ENCODE measurements around the gene RASL12.
"Not testable (repeated sequence)": the region's sequence is repeated elsewhere in the genome, so short reads cannot be mapped to it uniquely, and the experiment has no call there.

Gene RASL12

GRCh38 chr15:65020419-65020818 lies 47.4 kb downstream of the RASL12 start:
- DNase-seq: no peak

- not testable (repeated sequence) for DNase-seq
Measured at GRCh38 chr15:65011198-65011597, 56.6 kb downstream of the RASL12 start.

- no peak for DNase-seq
Measured at GRCh38 chr15:65008983-65009382, 58.8 kb downstream of the RASL12 start.

- no peak for DNase-seq
Measured at GRCh38 chr15:65006876-65007275, 60.9 kb downstream of the RASL12 start.

- DNase-seq: no peak
Measured at GRCh38 chr15:65004993-65005392, 62.8 kb downstream of the RASL12 start.
